H1 (cell line): ENCODE data around the gene ENAH.

Source experiments
- POLR2A ChIP-seq, 2 experiments: IDR thresholded peaks; 1 replicate in 1 of 2; 2 replicates in 1 of 2; pipeline ENCODE4 v1.6.1; 2011; ENCODE audit warnings: low read depth in 2 of 2, low read length in 2 of 2, mild to moderate bottlenecking in 2 of 2; ENCODE audit errors: control extremely low read depth in 1 of 2
- POLR2AphosphoS5 ChIP-seq: IDR thresholded peaks from 2 replicates; pipeline ENCODE4 v1.6.1; 2011; ENCODE audit warnings: low read depth, low read length
- TAF1 ChIP-seq: IDR thresholded peaks from 2 replicates; pipeline ENCODE4 v1.6.1; 2011; ENCODE audit warnings: mild to moderate bottlenecking, low read depth, low read length

DNA sequence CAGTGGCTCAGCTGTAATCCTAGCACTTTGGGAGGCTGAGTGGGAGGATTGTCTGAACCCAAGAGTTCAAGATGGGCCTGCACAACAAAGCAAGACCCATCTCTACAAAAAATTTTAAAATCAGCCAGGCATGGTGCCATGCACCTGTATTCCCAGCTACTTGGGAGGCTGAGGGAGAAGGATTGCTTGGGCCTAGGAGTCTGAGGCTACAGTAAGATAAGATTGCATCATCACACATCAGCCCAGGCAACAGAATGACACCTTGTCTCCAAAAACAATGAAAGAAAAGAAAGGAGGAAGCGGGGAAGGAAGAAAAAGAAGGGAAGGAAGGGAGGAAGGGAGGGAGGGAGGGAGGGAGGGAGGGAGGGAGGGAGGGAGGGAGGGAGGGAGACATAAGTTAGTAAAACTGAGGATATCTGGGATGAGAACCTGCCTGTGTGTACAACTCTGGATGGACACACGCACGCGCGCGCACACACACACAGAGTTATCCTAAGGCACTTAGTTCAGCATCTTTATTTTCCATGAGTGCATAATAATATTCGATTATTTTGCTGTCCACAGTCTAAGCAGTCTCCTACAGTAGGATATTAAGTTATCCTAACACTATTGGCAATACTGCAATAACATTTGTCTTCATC, 132.2 kb downstream of the ENAH start:
- no peak for TF ChIP-seq POLR2AphosphoS5
- no peak for TF ChIP-seq TAF1
- TF ChIP-seq POLR2A (IDR thresholded peaks at IDR 0.05; ENCODE audit: control extremely low read depth in 1 of 2, low read depth in 2 of 2, low read length in 2 of 2), result no peak
